Dermis lymphatic vessel endothelial cell (primary cell): ENCODE measurements around the gene THOP1. TPM values are rescaled to one million over a fixed set of nuclear protein-coding genes. Genes with fewer than 3 reads are reported as not detected.

Source experiments
- total RNA-seq: library from RNA; depleted of rRNA; stranded (reverse); fragments of >200 nt; gene quantifications from 2 replicates; pipeline ENCODE4 v1.2.1, GENCODE V29; 2014

THOP1 gene
- 37.2 and 46.7 TPM in 2 replicates for total RNA-seq

GRCh38 chr19:2785244-2785997 lies at the start of gene THOP1:
TSS of gene THOP1 (plus strand) at chr19:2785503. CDS start at chr19:2785663, 160 bp downstream.

GRCh38 chr19:2739602-2740313 lies 45.5 kb upstream of the THOP1 start, which contains the start of gene SLC39A3:
TSS of gene SLC39A3 (minus strand) at chr19:2740017. CDS start at chr19:2737257, 2,760 bp downstream.

DNA sequence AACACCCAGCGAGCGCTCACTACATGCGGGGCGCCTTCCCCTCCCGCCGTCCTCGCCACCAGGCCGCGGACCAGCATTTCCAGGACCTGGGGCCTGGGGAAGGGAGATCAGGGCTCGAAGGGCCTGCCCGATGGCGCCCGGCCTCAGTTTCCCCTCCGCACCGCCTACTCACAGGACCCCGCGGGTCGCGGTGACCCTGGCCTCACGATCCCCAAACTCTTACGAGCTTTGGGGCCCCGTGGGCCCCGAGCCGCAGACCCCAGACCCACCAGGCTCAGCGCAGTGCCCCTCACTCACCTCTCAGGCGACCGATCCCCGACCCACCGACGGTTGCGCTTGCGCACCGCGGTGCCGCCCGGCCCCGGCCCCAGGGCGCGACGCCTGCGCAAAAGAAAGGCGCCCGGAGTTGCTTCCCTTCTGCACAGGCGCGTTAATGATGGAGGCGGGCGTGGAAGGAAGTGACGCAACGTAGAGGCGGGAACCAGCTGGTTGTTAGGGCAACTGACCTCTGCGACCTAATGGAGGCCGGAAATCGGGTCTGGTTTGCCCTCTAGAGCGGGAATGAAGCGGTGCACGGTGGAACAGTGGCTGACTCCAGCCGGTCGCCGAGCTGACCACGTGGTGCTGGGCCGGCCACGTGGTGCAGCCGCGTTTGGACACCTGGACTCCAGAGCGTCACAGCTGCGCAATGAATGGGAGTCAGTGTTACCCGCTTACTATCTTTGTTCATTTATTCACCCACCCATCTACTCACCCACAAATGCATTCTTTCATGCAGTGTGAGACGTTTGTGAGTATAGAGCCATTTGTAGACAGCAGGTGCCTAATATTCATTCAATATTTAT lies 2.1 kb upstream of the THOP1 start, which contains the start of gene SGTA:
SGTA (minus strand) TSS at position 338 of the 845 bp plus-strand sequence. CDS start 14,205 bp downstream, outside the sequence.

GRCh38 chr19:2819540-2820111 lies 34.3 kb downstream of the THOP1 start, which contains the start of gene ZNF554:
TSS of gene ZNF554 (plus strand) at chr19:2819868. CDS start at chr19:2820072, 204 bp downstream.

DNA sequence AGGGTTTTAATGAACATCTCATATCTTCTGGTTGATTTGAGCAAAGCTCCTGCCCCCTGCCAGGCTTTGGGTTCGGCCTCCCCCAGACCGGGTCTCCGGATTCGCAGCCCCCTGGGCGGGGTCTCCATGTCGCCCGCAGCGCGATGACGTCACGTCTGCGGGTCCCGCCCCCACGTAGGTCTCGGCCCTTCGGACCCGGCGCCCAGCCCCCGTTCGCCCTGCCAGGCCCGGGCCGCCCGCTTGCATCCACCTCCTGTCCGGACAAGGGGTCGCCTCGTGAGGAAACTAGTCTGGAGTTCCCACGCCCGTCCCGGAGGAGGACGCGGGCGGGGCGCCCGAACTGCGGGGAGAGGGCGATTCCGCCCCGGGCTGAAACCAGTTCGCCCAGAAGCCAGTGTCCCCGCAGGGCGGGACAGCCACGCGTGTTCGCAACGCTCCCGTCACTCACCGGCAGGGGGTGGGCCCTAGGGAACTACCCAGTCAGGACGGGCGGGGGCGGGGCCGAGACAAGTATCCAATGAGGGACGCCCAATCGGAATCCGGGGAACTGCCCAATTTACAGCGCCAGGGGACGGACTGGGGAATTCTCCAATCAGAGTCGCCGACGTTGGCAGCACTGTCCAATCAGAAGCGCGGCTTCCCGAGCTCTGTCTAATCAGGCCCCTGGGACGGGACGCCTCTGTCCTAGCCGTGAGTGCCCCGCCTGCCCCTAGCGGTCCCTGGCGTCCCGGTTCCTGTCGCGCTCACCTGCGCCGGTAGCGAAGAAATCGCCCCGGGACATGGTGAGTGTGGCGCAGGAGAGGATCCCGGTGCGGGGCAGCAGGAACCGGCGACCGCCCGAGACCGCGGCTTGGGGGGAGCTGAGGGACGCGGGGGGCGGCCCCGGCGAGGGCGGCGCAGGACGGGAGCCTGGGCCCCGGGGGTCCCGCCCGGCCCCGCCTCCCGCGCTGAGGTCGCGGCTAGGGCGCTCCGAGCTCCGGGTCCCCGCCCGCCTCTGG lies 55.8 kb downstream of the THOP1 start, which contains the start of gene ZNF555:
ZNF555 (plus strand) TSS at position 682 of the 998 bp plus-strand sequence; CDS start at position 780, 98 bp downstream.

Other genes starting within 250 kb of the THOP1 start
- gene GNG7, start 82.8 kb upstream of the THOP1 start, total RNA-seq: 1.4 TPM in 2 replicates
- 0.17 and 0.33 TPM in 2 replicates for gene DIRAS1, start 64.1 kb upstream of the THOP1 start, total RNA-seq
- gene SLC39A3, start 45.5 kb upstream of the THOP1 start, total RNA-seq: 16.1 and 16.9 TPM in 2 replicates
- 27.4 and 27.6 TPM in 2 replicates for gene SGTA, start 2.2 kb upstream of the THOP1 start, total RNA-seq
- 3.4 and 3.9 TPM in 2 replicates for gene ZNF554, start 34.4 kb downstream of the THOP1 start, total RNA-seq
- gene ZNF555, start 56.0 kb downstream of the THOP1 start, total RNA-seq: 5.6 and 6.4 TPM in 2 replicates
- not detected in 2 replicates for gene ZNF556, start 81.8 kb downstream of the THOP1 start, total RNA-seq
- gene ZNF57, start 115.4 kb downstream of the THOP1 start, total RNA-seq: 2.6 and 4.2 TPM in 2 replicates
- 3.6 and 5.7 TPM in 2 replicates for gene ZNF77, start 159.5 kb downstream of the THOP1 start, total RNA-seq
- 1.7 TPM in 2 replicates for gene TLE6, start 192.1 kb downstream of the THOP1 start, total RNA-seq
- 4.8 and 6.0 TPM in 2 replicates for gene TLE2, start 243.8 kb downstream of the THOP1 start, total RNA-seq